HepG2 (cell line): ENCODE measurements around the gene MRPS5. TPM values are rescaled to one million over a fixed set of nuclear protein-coding genes. Genes with fewer than 3 reads are reported as not detected.

Source experiments
- AHR ChIP-seq: IDR thresholded peaks from 2 replicates; pipeline ENCODE4 v1.6.1; 2018; ENCODE audit warnings: missing genetic modification reagents, missing compliant biosample characterization
- CBX1 ChIP-seq: IDR thresholded peaks from one replicate; pipeline ENCODE4 v1.6.1; 2016; ENCODE audit warnings: antibody characterized with exemption, low read depth
- FOXC1 ChIP-seq: sonication (generic); formaldehyde crosslinking; IDR thresholded peaks from 2 replicates; pipeline ENCODE4 v1.8.0; 2022; ENCODE audit warnings: mild to moderate bottlenecking, missing genetic modification reagents, borderline replicate concordance
- FOXP1 ChIP-seq, 2 experiments: fragments of 450-650 bp in 1 of 2; IDR thresholded peaks; 2 replicates each; pipeline ENCODE4 v1.6.1; 2017 to 2018; ENCODE audit warnings: antibody characterized with exemption in 1 of 2
- HDAC1 ChIP-seq: sonication (generic); formaldehyde crosslinking; IDR thresholded peaks from 2 replicates; pipeline ENCODE4 v1.5.1; 2020; ENCODE audit warnings: mild to moderate bottlenecking, missing genetic modification reagents
- NAIF1 ChIP-seq: sonication (generic); formaldehyde crosslinking; IDR thresholded peaks from 2 replicates; pipeline ENCODE4 v1.5.0; 2020; ENCODE audit warnings: mild to moderate bottlenecking, missing genetic modification reagents, borderline replicate concordance
- NFATC3 ChIP-seq: sonication (generic); formaldehyde crosslinking; IDR thresholded peaks from 2 replicates; pipeline ENCODE4 v1.5.1; 2020; ENCODE audit warnings: mild to moderate bottlenecking, missing genetic modification reagents
- NFYB ChIP-seq: sonication (generic); formaldehyde crosslinking; IDR thresholded peaks from 2 replicates; pipeline ENCODE4 v1.4.0; 2020; ENCODE audit warnings: missing genetic modification reagents
- PHF8 ChIP-seq: sonication (generic); formaldehyde crosslinking; IDR thresholded peaks from 2 replicates; pipeline ENCODE4 v1.5.0; 2020; ENCODE audit warnings: missing genetic modification reagents
- POLR2AphosphoS5 ChIP-seq: IDR thresholded peaks from 2 replicates; pipeline ENCODE4 v1.6.1; 2012; ENCODE audit warnings: low read depth, low read length
- RAD51 ChIP-seq: fragments of 450-650 bp; IDR thresholded peaks from 2 replicates; pipeline ENCODE4 v1.6.1; 2016; ENCODE audit warnings: borderline replicate concordance
- RFX5 ChIP-seq: IDR thresholded peaks from 2 replicates; pipeline ENCODE4 v1.6.1; 2011; ENCODE audit warnings: low read depth, low read length, improper control_type of control experiment
- SCMH1 ChIP-seq: sonication (generic); formaldehyde crosslinking; IDR thresholded peaks from 2 replicates; pipeline ENCODE4 v1.9.0; 2021; ENCODE audit warnings: missing genetic modification reagents, mild to moderate bottlenecking, borderline replicate concordance
- STAG1 ChIP-seq: sonication (generic); formaldehyde crosslinking; IDR thresholded peaks from 2 replicates; pipeline ENCODE4 v1.4.0; 2020; ENCODE audit warnings: missing genetic modification reagents
- SUZ12 ChIP-seq: fragments of 150-350 bp; IDR thresholded peaks from 2 replicates; pipeline ENCODE4 v1.6.1; 2014; ENCODE audit warnings: low read depth, low read length
- TGIF2 ChIP-seq: IDR thresholded peaks from 2 replicates; pipeline ENCODE4 v1.6.1; 2016; ENCODE audit warnings: control low read depth, missing compliant biosample characterization
- XBP1 ChIP-seq: sonication (generic); formaldehyde crosslinking; IDR thresholded peaks from 2 replicates; pipeline ENCODE4 v1.5.0; 2020; ENCODE audit warnings: missing genetic modification reagents
- ZMYM3 ChIP-seq: sonication (generic); formaldehyde crosslinking; IDR thresholded peaks from 2 replicates; pipeline ENCODE4 v1.5.1; 2020; ENCODE audit warnings: mild to moderate bottlenecking, missing genetic modification reagents
- ZNF121 ChIP-seq: sonication (generic); formaldehyde crosslinking; IDR thresholded peaks from 2 replicates; pipeline ENCODE4 v1.5.0; 2020; ENCODE audit warnings: mild to moderate bottlenecking, missing genetic modification reagents
- ZNF138 ChIP-seq: sonication (generic); formaldehyde crosslinking; IDR thresholded peaks from 2 replicates; pipeline ENCODE4 v1.5.0; 2020; ENCODE audit warnings: mild to moderate bottlenecking, low read depth, missing genetic modification reagents
- ZNF207 ChIP-seq: fragments of 450-650 bp; IDR thresholded peaks from 2 replicates; pipeline ENCODE4 v1.6.1; 2016; ENCODE audit warnings: antibody characterized with exemption, borderline replicate concordance
- ZNF253 ChIP-seq: sonication (generic); formaldehyde crosslinking; IDR thresholded peaks from 2 replicates; pipeline ENCODE4 v1.8.0; 2022; ENCODE audit warnings: mild to moderate bottlenecking, missing genetic modification reagents, borderline replicate concordance
- ZNF326 ChIP-seq: sonication (generic); formaldehyde crosslinking; IDR thresholded peaks from 2 replicates; pipeline ENCODE4 v1.4.0; 2020; ENCODE audit warnings: missing genetic modification reagents, borderline replicate concordance
- ZNF589 ChIP-seq: sonication (generic); formaldehyde crosslinking; conservative IDR thresholded peaks from 2 replicates; pipeline ENCODE4 v1.8.0; 2022; ENCODE audit warnings: mild to moderate bottlenecking, moderate library complexity, missing genetic modification reagents
- ZSCAN9 ChIP-seq: IDR thresholded peaks from 2 replicates; pipeline ENCODE4 v1.6.1; 2016; ENCODE audit warnings: borderline replicate concordance
- polyA plus RNA-seq, 8 experiments: library from polyadenylated mRNA; depleted of rRNA in 3 of 8; stranded (reverse) in 7 of 8; unstranded in 1 of 8; fragments of >200 nt; fragmentation: Illumina TruSeq in 4 of 8; extraction: Trizol in 4 of 8; gene quantifications; 2 replicates each; pipeline versions ENCODE4 v1.2.1 to v1.2.3, GENCODE V29; 2011 to 2016; ENCODE audit warnings: low read depth in 4 of 8, missing spikeins in 1 of 8, mixed read lengths in 1 of 8; ENCODE audit not compliant: insufficient read depth in 1 of 8
- total RNA-seq, 5 experiments: library from RNA; depleted of rRNA; stranded (reverse); fragments of >200 nt; fragmentation: Illumina TruSeq; extraction: Trizol; gene quantifications; 2 replicates each; pipeline ENCODE4 v1.2.3, GENCODE V29; 2016; ENCODE audit warnings: low read depth in 1 of 5
- TF ChIP-seq, protein P1 (sequence below): sonication (generic); formaldehyde crosslinking; IDR thresholded peaks from 2 replicates; pipeline ENCODE4 v1.4.0; 2020; ENCODE audit warnings: missing genetic modification reagents, low read depth, mild to moderate bottlenecking, borderline replicate concordance
- TF ChIP-seq, protein P2 (sequence below): sonication (generic); formaldehyde crosslinking; IDR thresholded peaks from 2 replicates; pipeline ENCODE4 v1.5.1; 2020; ENCODE audit warnings: missing genetic modification reagents, mild to moderate bottlenecking, borderline replicate concordance
- TF ChIP-seq, protein P3 (sequence below): sonication (generic); formaldehyde crosslinking; IDR thresholded peaks from 2 replicates; pipeline ENCODE4 v1.5.0; 2020; ENCODE audit warnings: missing genetic modification reagents

MRPS5 gene
- total and polyA plus RNA-seq, 2 of the 13 experiments (the other 11 are each of a cell fraction or from before 2014, with no cell fraction given), result 98.8 to 134 TPM

DNA sequence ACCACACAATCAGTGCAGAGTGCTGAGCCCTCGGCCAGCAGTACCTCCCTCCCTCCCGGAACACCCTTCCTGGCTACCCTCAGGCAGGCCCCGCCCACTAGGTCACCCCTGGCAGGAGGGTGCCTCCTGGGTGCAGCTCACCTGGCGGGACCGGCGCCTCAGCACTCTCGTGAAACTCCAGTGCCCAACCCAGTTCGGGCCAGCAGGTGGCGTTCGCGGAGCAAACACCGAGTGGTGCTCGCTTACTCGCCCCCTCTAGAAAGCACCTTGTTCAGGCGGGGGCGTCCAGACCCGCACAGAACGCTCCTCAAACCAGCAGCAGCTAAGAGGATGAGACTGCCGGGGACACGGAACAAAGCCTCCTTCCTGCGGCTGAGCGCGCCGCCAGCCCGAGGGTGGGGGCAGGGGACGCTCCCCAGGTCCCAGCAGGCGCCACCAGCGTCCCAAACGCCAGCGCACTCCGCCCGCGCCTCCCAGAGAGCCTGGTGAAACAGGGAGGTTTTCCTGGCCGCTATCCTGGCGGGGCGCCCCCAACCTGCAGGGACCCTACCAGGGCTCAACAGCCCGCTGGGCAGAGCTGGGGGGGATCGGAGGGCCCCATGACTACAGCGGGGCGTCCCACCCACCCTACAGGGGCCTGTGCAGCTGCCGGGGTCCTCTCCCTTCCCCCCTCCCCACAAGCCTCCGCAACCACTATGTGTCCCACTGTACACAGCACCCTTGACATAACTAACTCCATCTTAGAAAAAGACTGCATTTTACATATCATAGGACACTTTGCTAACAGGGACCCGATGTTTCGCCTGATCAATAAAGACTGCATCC, 44.7 kb downstream of the MRPS5 start (continued):
- TF ChIP-seq, protein P1, sequence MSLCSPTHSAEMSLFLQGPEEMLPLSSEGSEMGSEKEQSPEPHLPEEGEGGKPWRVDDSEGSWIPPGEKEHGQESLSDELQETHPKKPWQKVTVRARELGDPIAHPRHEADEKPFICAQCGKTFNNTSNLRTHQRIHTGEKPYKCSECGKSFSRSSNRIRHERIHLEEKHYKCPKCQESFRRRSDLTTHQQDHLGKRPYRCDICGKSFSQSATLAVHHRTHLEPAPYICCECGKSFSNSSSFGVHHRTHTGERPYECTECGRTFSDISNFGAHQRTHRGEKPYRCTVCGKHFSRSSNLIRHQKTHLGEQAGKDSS (CRISPR knock-in tag), result 0 out of 2 replicates have a peak, but pooled peaks have one; percentile 69
- TF ChIP-seq ZNF253 (CRISPR knock-in tag), result peak; percentile 70; the same call in 1 of the 2 replicates
- TF ChIP-seq PHF8 (CRISPR knock-in tag), result peak; percentile 46
- no peak for TF ChIP-seq NFYB (CRISPR knock-in tag)
- TF ChIP-seq, protein P2, sequence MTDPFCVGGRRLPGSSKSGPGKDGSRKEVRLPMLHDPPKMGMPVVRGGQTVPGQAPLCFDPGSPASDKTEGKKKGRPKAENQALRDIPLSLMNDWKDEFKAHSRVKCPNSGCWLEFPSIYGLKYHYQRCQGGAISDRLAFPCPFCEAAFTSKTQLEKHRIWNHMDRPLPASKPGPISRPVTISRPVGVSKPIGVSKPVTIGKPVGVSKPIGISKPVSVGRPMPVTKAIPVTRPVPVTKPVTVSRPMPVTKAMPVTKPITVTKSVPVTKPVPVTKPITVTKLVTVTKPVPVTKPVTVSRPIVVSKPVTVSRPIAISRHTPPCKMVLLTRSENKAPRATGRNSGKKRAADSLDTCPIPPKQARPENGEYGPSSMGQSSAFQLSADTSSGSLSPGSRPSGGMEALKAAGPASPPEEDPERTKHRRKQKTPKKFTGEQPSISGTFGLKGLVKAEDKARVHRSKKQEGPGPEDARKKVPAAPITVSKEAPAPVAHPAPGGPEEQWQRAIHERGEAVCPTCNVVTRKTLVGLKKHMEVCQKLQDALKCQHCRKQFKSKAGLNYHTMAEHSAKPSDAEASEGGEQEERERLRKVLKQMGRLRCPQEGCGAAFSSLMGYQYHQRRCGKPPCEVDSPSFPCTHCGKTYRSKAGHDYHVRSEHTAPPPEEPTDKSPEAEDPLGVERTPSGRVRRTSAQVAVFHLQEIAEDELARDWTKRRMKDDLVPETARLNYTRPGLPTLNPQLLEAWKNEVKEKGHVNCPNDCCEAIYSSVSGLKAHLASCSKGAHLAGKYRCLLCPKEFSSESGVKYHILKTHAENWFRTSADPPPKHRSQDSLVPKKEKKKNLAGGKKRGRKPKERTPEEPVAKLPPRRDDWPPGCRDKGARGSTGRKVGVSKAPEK, result peak; percentile 97
- peak; percentile 55 for TF ChIP-seq STAG1
- TF ChIP-seq, protein P3, sequence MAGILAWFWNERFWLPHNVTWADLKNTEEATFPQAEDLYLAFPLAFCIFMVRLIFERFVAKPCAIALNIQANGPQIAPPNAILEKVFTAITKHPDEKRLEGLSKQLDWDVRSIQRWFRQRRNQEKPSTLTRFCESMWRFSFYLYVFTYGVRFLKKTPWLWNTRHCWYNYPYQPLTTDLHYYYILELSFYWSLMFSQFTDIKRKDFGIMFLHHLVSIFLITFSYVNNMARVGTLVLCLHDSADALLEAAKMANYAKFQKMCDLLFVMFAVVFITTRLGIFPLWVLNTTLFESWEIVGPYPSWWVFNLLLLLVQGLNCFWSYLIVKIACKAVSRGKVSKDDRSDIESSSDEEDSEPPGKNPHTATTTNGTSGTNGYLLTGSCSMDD, result no peak
- 0 out of 2 replicates have a peak, but pooled peaks have one; percentile 41 for TF ChIP-seq AHR (CRISPR knock-in tag)
- peak; percentile 38; the same call in 1 of the 2 replicates for TF ChIP-seq HDAC1
- TF ChIP-seq RFX5, result no peak
- no peak; the same call in 1 of the 2 replicates for TF ChIP-seq NAIF1 (CRISPR knock-in tag)
- TF ChIP-seq TGIF2 (CRISPR knock-in tag), result 0 out of 2 replicates have a peak, but pooled peaks have one; percentile 52
- no peak for TF ChIP-seq ZNF138 (CRISPR knock-in tag)
- TF ChIP-seq ZSCAN9 (CRISPR knock-in tag), result no peak
- TF ChIP-seq XBP1 (CRISPR knock-in tag), result no peak
- TF ChIP-seq ZNF326, result no peak
- TF ChIP-seq RAD51, result no peak
- no peak for TF ChIP-seq POLR2AphosphoS5
- TF ChIP-seq FOXC1 (CRISPR knock-in tag), result no peak
- TF ChIP-seq NFATC3, result no peak
- no peak for TF ChIP-seq CBX1
- peak; percentile 38; the same call in 1 of the 2 replicates for TF ChIP-seq ZNF121 (CRISPR knock-in tag)
- peak; percentile 69 for TF ChIP-seq ZMYM3 (CRISPR knock-in tag)
- no peak for TF ChIP-seq SCMH1 (CRISPR knock-in tag)
- 0 out of 2 replicates have a peak, but pooled peaks have one; percentile 8 for TF ChIP-seq SUZ12
- no peak for TF ChIP-seq FOXP1 (IDR thresholded peaks at IDR 0.05)
- TF ChIP-seq FOXP1 (CRISPR knock-in tag; IDR thresholded peaks at IDR 0.05), result 0 out of 2 replicates have a peak, but pooled peaks have one; percentile 12
- no peak for TF ChIP-seq ZNF589 (CRISPR knock-in tag)
- TF ChIP-seq ZNF207, result no peak
